Neural cell (in vitro differentiated cells): ENCODE data around the gene ADPRHL1. TPM values are rescaled to one million over a fixed set of nuclear protein-coding genes. Genes with fewer than 3 reads are reported as not detected.

Experiments
- H2AFZ ChIP-seq: fragments of 200-600, 300-800 bp; sonication (generic), shearing (Covaris generic); 2 replicates; pipeline ENCODE4 v1.6.0; 2014; ENCODE audit warnings: low read depth, mild to moderate bottlenecking, antibody characterized with exemption, low read length, moderate library complexity
- H3F3A ChIP-seq: fragments of 200-600 bp; shearing (Covaris generic); 2 replicates; pipeline ENCODE4 v1.6.1; 2016; ENCODE audit warnings: mild to moderate bottlenecking, moderate library complexity, mixed read lengths, antibody characterized with exemption, low read length; ENCODE audit not compliant: insufficient read depth, poor library complexity, severe bottlenecking
- H3K27ac ChIP-seq: fragments of 200-600, 300-800 bp; sonication (generic), shearing (Covaris generic); 2 replicates; pipeline ENCODE4 v1.5.1; 2014; ENCODE audit warnings: mild to moderate bottlenecking, low read length, moderate library complexity
- H3K27me3 ChIP-seq: fragments of 300-800, 200-600 bp; sonication (generic), shearing (Covaris generic); 2 replicates; pipeline ENCODE4 v1.6.0; 2014; ENCODE audit warnings: mild to moderate bottlenecking, low read depth, low read length, moderate library complexity; ENCODE audit not compliant: insufficient read depth
- H3K36me3 ChIP-seq: fragments of 300-800, 200-600 bp; sonication (generic), shearing (Covaris generic); 2 replicates; pipeline ENCODE4 v1.5.1; 2014; ENCODE audit warnings: mild to moderate bottlenecking, antibody characterized with exemption, low read length, moderate library complexity; ENCODE audit not compliant: insufficient read depth
- H3K4me2 ChIP-seq: fragments of 300-800, 200-600 bp; sonication (generic), shearing (Covaris generic); 2 replicates; pipeline ENCODE4 v1.6.0; 2014; ENCODE audit warnings: mild to moderate bottlenecking, low read length
- H3K4me3 ChIP-seq: fragments of 300-800, 200-600 bp; sonication (generic), shearing (Covaris generic); 2 replicates; pipeline ENCODE4 v1.5.1; 2014; ENCODE audit warnings: mild to moderate bottlenecking, low read length, moderate library complexity
- H3K79me2 ChIP-seq: fragments of 200-600 bp; shearing (Covaris generic); replicated peaks from 2 replicates; pipeline ENCODE4 v1.6.0; 2014; ENCODE audit warnings: mild to moderate bottlenecking, low read length, moderate library complexity; ENCODE audit not compliant: insufficient read depth
- H3K9ac ChIP-seq: fragments of 300-800, 200-600 bp; sonication (generic), shearing (Covaris generic); 2 replicates; pipeline ENCODE4 v1.6.1; 2016; ENCODE audit warnings: mild to moderate bottlenecking, low read length, mixed read lengths
- H3K9me2 ChIP-seq: fragments of 200-600 bp; shearing (Covaris generic); 2 replicates; pipeline ENCODE4 v1.6.1; 2016; ENCODE audit warnings: mild to moderate bottlenecking, low read length, mixed read lengths; ENCODE audit not compliant: insufficient read depth
- H3K9me3 ChIP-seq: fragments of 200-600, 300-800 bp; sonication (generic), shearing (Covaris generic); 2 replicates; pipeline ENCODE4 v1.6.1; 2016; ENCODE audit warnings: mild to moderate bottlenecking, mixed run types, low read length, moderate library complexity, mixed read lengths
- H4K20me1 ChIP-seq: fragments of 200-600 bp; shearing (Covaris generic); 2 replicates; pipeline ENCODE4 v1.6.1; 2016; ENCODE audit warnings: mild to moderate bottlenecking, mixed run types; ENCODE audit not compliant: insufficient read depth
- EP300 ChIP-seq: fragments of 450-650 bp; conservative IDR thresholded peaks from 2 replicates; pipeline ENCODE4 v1.6.1; 2014; ENCODE audit warnings: antibody characterized with exemption, mild to moderate bottlenecking, moderate library complexity; ENCODE audit not compliant: poor library complexity, severe bottlenecking
- EZH2 ChIP-seq: fragments of 200-600, 300-800 bp; shearing (Covaris generic), sonication (generic); IDR thresholded peaks from 2 replicates; pipeline ENCODE4 v1.6.1; 2014; ENCODE audit warnings: antibody characterized with exemption, low read length, borderline replicate concordance, mild to moderate bottlenecking; ENCODE audit not compliant: insufficient read depth, poor library complexity, severe bottlenecking
- MXI1 ChIP-seq: fragments of 450-650 bp; conservative IDR thresholded peaks from 2 replicates; pipeline ENCODE4 v1.6.1; 2014; ENCODE audit warnings: antibody characterized with exemption, mild to moderate bottlenecking; ENCODE audit not compliant: poor library complexity, severe bottlenecking
- POLR2AphosphoS5 ChIP-seq: IDR thresholded peaks from 2 replicates; pipeline ENCODE4 v1.6.1; 2012
- RAD21 ChIP-seq: fragments of 450-650 bp; conservative IDR thresholded peaks from 2 replicates; pipeline ENCODE4 v1.6.1; 2014; ENCODE audit warnings: antibody characterized with exemption, mild to moderate bottlenecking, moderate library complexity
- SMC3 ChIP-seq: fragments of 450-650 bp; conservative IDR thresholded peaks from 2 replicates; pipeline ENCODE4 v1.6.1; 2014; ENCODE audit warnings: antibody characterized with exemption, mild to moderate bottlenecking, moderate library complexity; ENCODE audit not compliant: poor library complexity
- TAF1 ChIP-seq: IDR thresholded peaks from 2 replicates; pipeline ENCODE4 v1.6.1; 2012; ENCODE audit warnings: low read depth
- polyA plus RNA-seq: library from polyadenylated mRNA; depleted of rRNA; stranded (reverse); fragments of >200 nt; gene quantifications from 2 replicates; pipeline ENCODE4 v1.2.3, GENCODE V29; 2014
- TF ChIP-seq, protein P1 (sequence below): IDR thresholded peaks from 2 replicates; pipeline ENCODE4 v1.6.1; 2012; ENCODE audit warnings: borderline replicate concordance
- TF ChIP-seq, protein P2 (sequence below): fragments of 450-650 bp; IDR thresholded peaks from 2 replicates; pipeline ENCODE4 v1.5.1; 2014; ENCODE audit warnings: antibody characterized with exemption, mild to moderate bottlenecking, moderate library complexity; ENCODE audit not compliant: poor library complexity, severe bottlenecking

The ADPRHL1 gene
- polyA plus RNA-seq, 1 donor from 2014 or later, result 1.1 TPM

DNA sequence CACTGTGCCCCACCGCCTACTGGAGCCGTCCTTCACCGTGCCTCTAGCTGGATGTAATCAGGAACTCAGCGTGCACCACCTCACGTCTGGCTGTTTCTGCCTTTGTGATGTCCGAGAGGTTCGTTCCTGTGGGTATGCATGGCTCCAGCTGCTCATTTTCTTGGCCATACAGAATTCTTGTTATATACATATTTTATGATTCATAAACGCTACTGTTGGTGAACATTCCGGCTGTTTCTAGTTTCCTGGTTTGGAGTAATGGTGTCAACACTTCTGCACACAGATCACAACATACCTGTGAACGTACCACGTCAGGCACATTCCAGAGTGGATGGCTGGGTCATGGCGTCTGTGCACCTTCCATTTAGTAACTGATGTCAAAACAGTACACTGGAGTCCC lies 22.6 kb upstream of the ADPRHL1 start:
- no peaks in the 10 kb centered on the region for H3F3A ChIP-seq
- no peak overlapping the region for H3K4me2 ChIP-seq
- no peaks in the 10 kb centered on the region for H4K20me1 ChIP-seq
- H3K9ac ChIP-seq, result no peak overlapping the region
- no peaks in the 10 kb centered on the region for H3K9me2 ChIP-seq
- H3K27ac ChIP-seq, result no peak overlapping the region
- no peak overlapping the region for H3K4me3 ChIP-seq
- H3K36me3 ChIP-seq, result peaks cover 8% of the 10 kb centered on the region
- TF ChIP-seq, protein P1, sequence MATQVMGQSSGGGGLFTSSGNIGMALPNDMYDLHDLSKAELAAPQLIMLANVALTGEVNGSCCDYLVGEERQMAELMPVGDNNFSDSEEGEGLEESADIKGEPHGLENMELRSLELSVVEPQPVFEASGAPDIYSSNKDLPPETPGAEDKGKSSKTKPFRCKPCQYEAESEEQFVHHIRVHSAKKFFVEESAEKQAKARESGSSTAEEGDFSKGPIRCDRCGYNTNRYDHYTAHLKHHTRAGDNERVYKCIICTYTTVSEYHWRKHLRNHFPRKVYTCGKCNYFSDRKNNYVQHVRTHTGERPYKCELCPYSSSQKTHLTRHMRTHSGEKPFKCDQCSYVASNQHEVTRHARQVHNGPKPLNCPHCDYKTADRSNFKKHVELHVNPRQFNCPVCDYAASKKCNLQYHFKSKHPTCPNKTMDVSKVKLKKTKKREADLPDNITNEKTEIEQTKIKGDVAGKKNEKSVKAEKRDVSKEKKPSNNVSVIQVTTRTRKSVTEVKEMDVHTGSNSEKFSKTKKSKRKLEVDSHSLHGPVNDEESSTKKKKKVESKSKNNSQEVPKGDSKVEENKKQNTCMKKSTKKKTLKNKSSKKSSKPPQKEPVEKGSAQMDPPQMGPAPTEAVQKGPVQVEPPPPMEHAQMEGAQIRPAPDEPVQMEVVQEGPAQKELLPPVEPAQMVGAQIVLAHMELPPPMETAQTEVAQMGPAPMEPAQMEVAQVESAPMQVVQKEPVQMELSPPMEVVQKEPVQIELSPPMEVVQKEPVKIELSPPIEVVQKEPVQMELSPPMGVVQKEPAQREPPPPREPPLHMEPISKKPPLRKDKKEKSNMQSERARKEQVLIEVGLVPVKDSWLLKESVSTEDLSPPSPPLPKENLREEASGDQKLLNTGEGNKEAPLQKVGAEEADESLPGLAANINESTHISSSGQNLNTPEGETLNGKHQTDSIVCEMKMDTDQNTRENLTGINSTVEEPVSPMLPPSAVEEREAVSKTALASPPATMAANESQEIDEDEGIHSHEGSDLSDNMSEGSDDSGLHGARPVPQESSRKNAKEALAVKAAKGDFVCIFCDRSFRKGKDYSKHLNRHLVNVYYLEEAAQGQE, result no peak
- TF ChIP-seq, protein P2, sequence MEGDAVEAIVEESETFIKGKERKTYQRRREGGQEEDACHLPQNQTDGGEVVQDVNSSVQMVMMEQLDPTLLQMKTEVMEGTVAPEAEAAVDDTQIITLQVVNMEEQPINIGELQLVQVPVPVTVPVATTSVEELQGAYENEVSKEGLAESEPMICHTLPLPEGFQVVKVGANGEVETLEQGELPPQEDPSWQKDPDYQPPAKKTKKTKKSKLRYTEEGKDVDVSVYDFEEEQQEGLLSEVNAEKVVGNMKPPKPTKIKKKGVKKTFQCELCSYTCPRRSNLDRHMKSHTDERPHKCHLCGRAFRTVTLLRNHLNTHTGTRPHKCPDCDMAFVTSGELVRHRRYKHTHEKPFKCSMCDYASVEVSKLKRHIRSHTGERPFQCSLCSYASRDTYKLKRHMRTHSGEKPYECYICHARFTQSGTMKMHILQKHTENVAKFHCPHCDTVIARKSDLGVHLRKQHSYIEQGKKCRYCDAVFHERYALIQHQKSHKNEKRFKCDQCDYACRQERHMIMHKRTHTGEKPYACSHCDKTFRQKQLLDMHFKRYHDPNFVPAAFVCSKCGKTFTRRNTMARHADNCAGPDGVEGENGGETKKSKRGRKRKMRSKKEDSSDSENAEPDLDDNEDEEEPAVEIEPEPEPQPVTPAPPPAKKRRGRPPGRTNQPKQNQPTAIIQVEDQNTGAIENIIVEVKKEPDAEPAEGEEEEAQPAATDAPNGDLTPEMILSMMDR, result no peak
- TF ChIP-seq RAD21, result no peak
- H3K9me3 ChIP-seq, result no peaks in the 10 kb centered on the region
- H3K79me2 ChIP-seq, result peaks cover 9% of the 10 kb centered on the region
- H3K27me3 ChIP-seq, result no peaks in the 10 kb centered on the region
- no peak overlapping the region for H2AFZ ChIP-seq

DNA sequence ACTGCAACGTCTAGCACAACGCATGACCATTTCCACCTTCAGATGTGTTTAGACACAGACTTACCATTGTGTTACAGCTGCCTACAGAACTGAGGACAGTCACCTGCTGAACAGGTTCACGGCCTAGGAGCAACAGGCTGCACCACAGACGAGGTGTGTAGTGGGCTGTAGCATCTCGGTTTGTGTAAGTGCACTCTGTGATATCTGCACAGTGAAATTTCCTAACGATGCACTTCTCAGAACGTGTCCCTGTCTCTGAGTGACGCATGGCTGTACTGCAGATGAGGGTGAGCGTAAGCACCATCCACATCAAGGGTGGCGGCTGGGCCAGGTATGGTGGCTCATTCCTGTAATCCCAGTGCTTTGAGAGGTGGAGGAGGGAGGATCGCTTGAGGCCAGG lies 22.0 kb upstream of the ADPRHL1 start:
- Histone ChIP-seq H3K4me2 (no peak overlapping the region), H3K9me2 (no peaks in the 10 kb centered on the region), H3F3A (no peaks in the 10 kb centered on the region), H3K27me3 (no peaks in the 10 kb centered on the region), H3K9me3 (no peaks in the 10 kb centered on the region), H3K27ac (no peak overlapping the region), H3K36me3 (peaks cover 8% of the 10 kb centered on the region), H4K20me1 (no peaks in the 10 kb centered on the region), H3K79me2 (peaks cover 4% of the 10 kb centered on the region), H3K9ac (no peak overlapping the region), H3K4me3 (no peak overlapping the region), H2AFZ (no peak overlapping the region)
- TF ChIP-seq EP300, result no peak
- TF ChIP-seq SMC3, result no peak
- TF ChIP-seq, protein P2, result no peak
- no peak for TF ChIP-seq MXI1
- TF ChIP-seq TAF1, result no peak
- TF ChIP-seq, protein P1, result no peak
- TF ChIP-seq POLR2AphosphoS5, result no peak
- no peak for TF ChIP-seq EZH2
- TF ChIP-seq RAD21, result no peak
